Activated T-cell treated with anti-CD3 and anti-CD28 coated beads for 48 hours (primary cell): ENCODE measurements around the gene FHOD1.
A peak's percentile ranks its signal among the peaks of the same experiment; 100 is the strongest.

Experiments used
- DNase-seq: peaks from one replicate; pipeline ENCODE4 v3.0.0-alpha.2; 2020; ENCODE audit warnings: low read depth

FHOD1 gene

GRCh38 chr16:67277294-67277998 is 30.2 kb upstream of the FHOD1 start:
- DNase-seq = peak; percentile 30

DNA sequence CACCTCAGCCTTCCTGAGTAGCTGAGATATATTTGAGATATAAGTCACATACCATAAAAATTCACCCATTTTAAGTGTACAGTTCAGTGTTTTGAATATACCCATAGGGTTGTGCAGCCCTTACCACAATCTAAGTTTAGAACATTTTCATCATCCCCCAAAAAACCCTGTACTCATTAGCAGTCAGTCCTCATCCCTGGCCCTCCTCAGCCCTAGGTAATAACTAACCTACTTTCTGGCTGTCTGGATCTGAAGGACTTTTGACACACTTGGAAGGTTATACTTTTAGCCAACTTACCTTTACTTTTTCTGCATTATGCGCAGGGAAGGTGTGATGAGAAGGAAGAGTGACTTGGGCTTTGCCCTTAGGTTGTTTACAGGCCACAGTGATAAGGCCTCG is 28.0 kb upstream of the FHOD1 start:
- no peak for DNase-seq

GRCh38 chr16:67271446-67271845 is 24.2 kb upstream of the FHOD1 start:
- DNase-seq = no peak

GRCh38 chr16:67270931-67271338 is 23.7 kb upstream of the FHOD1 start:
- no peak for DNase-seq

DNA sequence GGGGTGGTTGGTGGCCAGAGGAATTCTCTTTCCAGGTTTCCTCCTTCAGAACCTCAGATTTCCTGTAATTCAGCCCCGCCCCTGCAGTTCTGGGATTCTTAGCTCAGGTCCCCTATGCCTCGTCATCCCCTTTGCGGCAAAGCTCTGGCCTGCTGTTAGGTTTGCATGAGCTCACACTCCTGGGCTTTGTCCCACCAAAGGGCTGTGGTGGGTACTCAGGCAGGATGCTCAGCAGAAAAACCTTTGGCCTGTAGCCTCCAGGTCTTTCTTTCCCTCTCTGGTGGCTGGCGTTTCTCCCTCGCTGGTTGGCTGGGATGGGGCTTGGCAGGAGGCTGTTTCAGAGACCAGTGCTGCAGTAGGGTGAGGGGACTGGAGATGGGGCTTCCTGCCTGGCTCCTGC is 22.5 kb upstream of the FHOD1 start:
- no peak for DNase-seq

- no peak for DNase-seq
Observed at GRCh38 chr16:67268136-67268579, 20.9 kb upstream of the FHOD1 start.

DNA sequence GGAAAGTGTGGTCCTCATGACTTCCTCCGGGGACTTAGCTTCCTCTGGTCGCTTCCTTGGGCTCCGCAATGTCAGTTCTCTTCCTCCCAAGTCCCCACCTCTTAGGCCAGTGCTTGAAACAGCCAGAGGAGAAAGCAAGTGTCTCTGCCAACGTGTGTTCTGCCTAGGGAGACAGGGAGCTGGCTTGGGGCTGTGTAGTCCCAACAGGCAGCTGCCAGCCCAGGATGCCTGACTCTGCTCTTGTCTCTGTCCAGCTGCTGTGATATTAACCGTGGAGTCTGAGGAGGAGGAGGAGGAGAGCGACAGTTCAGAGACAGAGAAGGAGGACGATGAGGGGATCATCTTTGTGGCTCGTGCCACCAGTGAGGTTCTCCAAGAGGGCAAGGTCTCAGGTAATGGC is 18.6 kb upstream of the FHOD1 start:
- DNase-seq = no peak

DNA sequence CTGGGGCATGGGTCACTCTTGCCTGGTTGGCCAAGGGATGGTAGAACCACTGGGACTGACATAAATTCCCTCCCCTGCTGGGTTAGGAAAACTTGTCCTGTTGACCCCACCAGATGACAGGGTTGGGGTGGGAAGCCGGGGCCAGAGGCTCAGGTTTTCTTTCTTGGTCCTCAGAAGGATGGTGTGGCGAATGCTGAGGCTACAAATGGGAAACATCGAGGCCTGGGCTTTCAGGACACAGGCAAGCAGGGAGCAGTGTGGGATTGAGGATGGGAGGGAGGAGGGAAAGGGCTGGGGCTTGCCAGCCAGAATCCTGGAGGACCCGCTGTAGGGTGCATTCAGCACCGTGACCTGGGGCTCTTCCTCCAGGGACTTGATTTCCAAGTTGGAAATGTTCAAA is 17.6 kb upstream of the FHOD1 start:
- no peak for DNase-seq

DNA sequence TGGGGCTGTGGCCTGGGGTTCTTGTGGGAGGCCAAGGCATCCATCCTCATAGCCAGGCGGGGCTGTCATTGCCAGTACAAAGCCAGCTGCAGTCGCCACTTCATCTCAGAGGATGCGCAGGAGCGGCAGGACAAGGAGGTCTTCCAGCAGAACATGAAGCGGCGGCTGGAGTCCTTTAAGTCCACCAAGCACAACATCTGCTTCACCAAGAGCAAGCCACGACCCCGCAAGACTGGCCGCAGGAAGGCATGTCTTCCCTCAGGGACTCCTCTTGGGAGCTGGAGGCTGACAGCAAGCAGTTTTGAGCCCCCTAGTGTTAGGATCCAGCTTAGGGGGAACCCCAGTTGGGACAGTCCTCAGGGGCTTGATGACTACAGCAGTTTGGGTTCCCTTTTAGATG is 17.0 kb upstream of the FHOD1 start:
- no peak for DNase-seq

DNA sequence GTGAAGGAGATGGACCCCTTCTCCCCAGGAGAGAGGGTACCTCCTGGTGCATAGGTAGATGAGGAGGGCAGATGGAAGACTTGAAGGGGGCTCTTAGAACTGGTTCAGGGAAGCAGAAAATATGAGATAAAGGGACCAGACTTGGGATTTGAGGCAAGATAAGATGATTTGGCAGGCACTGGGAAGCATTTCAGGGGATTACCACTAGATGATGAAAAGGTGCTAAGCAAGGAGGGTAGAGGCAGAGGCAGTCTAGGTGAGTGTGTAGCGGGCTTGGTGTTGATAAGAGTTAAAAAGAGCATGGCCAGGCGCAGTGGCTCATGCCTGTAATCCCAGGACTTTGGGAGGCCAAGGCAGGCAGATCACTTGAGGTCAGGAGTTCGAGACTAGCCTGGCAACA is 15.9 kb upstream of the FHOD1 start:
- DNase-seq = no peak

- no peak for DNase-seq
Observed at GRCh38 chr16:67260426-67261063, 13.3 kb upstream of the FHOD1 start.

- no peak for DNase-seq
Observed at GRCh38 chr16:67259705-67260104, 12.4 kb upstream of the FHOD1 start.

DNA sequence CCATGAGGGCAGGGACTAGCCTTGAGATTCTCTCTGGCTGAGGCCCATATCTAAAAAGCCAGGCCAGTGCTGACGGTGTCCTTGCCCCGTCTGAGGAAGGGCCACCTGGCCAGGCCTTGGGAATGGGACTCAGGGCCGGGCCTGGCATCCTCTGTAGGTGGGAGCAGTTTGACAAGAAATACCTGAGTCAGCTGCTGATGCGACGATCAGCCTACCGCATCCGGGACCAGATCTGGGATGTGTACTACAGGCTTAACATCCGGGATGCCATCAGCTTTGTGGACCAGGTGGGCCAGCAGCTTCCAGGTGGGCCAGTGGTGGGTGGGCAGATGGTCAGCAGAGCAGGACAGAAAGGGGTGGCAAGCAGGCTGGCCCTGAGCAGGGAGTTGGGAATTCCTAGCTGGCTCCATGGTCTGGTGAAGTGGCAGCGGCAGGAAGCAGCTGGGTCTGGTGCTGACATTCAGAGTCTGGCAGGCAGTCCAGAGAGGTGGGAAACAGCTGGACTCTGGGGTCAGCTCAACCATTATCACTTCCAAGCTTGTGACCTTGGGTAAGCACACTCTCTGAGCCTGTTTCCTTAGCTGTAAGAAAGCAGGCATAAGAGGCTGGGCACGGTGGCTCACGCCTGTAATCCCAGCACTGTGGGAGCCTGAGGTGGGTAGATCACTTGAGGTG is 11.0 kb upstream of the FHOD1 start:
- DNase-seq = no peak

GRCh38 chr16:67257486-67258160 is 10.3 kb upstream of the FHOD1 start:
- DNase-seq = no peak

- DNase-seq = no peak
Observed at GRCh38 chr16:67256701-67257230, 9.5 kb upstream of the FHOD1 start.

GRCh38 chr16:67255553-67256221 is 8.4 kb upstream of the FHOD1 start:
- DNase-seq = no peak

DNA sequence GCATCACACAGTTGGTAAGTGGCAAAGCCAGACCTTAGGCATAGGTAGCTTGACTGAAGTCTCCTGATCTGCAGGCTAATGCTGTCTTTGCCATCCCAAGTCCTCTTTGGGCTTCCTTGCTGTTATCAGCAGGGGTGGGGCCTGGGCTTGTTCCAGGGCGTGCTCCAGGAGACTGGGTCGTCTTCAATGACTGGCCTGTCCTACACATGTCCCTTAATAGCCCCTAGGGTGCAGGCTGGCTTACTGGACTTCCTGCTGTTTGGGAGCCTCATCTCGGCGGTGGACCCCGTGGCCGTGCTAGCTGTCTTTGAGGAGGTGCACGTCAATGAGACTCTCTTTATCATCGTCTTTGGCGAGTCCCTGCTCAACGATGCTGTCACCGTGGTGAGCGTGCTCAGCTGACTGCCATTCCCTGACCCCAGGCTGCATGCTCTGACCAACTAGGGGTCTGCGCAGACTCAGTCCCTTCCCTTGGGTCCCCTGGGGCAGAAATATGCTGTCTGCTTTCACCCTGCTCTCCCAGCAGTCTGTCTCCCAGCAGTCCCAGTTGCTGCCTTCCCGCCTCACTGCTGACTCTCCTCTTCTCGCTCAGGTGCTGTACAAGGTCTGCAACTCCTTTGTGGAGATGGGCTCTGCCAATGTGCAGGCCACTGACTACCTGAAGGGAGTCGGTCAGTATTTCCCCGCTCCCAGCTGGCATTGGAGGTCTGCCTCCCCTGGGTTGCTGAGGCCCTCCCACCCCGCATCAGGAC is 7.7 kb upstream of the FHOD1 start:
- DNase-seq = no peak

- no peak for DNase-seq
Observed at GRCh38 chr16:67252609-67253497, 5.6 kb upstream of the FHOD1 start.

- DNase-seq = no peak
Observed at GRCh38 chr16:67250045-67250327, 2.7 kb upstream of the FHOD1 start.
